Upper lobe of left lung (tissue), 6 donors: ENCODE results near the gene DAPK1. TPM values are rescaled to one million over a fixed set of nuclear protein-coding genes. Genes with fewer than 3 reads are reported as not detected.

Source experiments
- ATAC-seq, 2 donors: fragments of 200-7000 bp; cut with Tn5 transposase; one replicate each; pipeline ENCODE4 v1.9.1; 2022; ENCODE audit warnings: mild to moderate bottlenecking in 2 of 2, moderate library complexity in 2 of 2; ENCODE audit not compliant: low FRiP score in 2 of 2
- DNase-seq, 2 donors: peaks; one replicate each; pipeline ENCODE4 v3.0.0-alpha.2; 2019 to 2020
- H3K27ac ChIP-seq, 4 donors: fragments of 200-600 bp; sonication (generic); one replicate each; pipeline ENCODE4 v1.5.1; 2016 to 2019
- H3K27me3 ChIP-seq, 4 donors: fragments of 200-600 bp; sonication (generic); one replicate each; pipeline ENCODE4 v1.5.1; 2017 to 2019
- H3K36me3 ChIP-seq, 4 donors: fragments of 200-600 bp; sonication (generic); one replicate each; pipeline ENCODE4 v1.5.1; 2016 to 2019
- H3K4me1 ChIP-seq, 4 donors: fragments of 200-600 bp; sonication (generic); one replicate each; pipeline ENCODE4 v1.5.1; 2018 to 2019
- H3K4me3 ChIP-seq, 4 donors: fragments of 200-600 bp; sonication (generic); one replicate each; pipeline ENCODE4 v1.5.1; 2017 to 2019; ENCODE audit warnings: mild to moderate bottlenecking in 2 of 4, moderate library complexity in 1 of 4
- H3K9me3 ChIP-seq, 4 donors: fragments of 200-600 bp; sonication (generic); one replicate each; pipeline ENCODE4 v1.5.1; 2018 to 2019
- EP300 ChIP-seq, 4 donors: sonication (generic); formaldehyde crosslinking; IDR thresholded peaks; one replicate each; pipeline ENCODE4 v1.5.1; 2017; ENCODE audit warnings: antibody characterized with exemption in 4 of 4, control low read depth in 2 of 4
- POLR2A ChIP-seq, 4 donors: fragments of 450-650 bp; IDR thresholded peaks; one replicate each; pipeline ENCODE4 v1.5.1; 2016 to 2017; ENCODE audit warnings: antibody characterized with exemption in 4 of 4, mild to moderate bottlenecking in 2 of 4
- POLR2AphosphoS5 ChIP-seq, 2 donors: sonication (generic); formaldehyde crosslinking; IDR thresholded peaks; one replicate each; pipeline ENCODE4 v1.5.1; 2017; ENCODE audit warnings: antibody characterized with exemption in 2 of 2
- WGBS, 2 donors: methylation state at CpG; one replicate each; pipeline ENCODE4 v1.1.5; 2017 to 2018; 5-methylcytosine and 5-hydroxymethylcytosine counted together
- total RNA-seq, 6 donors: library from RNA; depleted of rRNA in 4 of 6; stranded (reverse); fragments of >200 nt in 4 of 6; gene quantifications; one replicate each; pipeline versions ENCODE4 v1.1.0 to v1.2.1, GENCODE V29; 2016 to 2021
- TF ChIP-seq, protein P1 (sequence below), 6 experiments: fragments of 450-650 bp in 4 of 6; fragments of 200-600 bp in 2 of 6; sonication (generic) in 2 of 6; IDR thresholded peaks; one replicate each; pipeline ENCODE4 v1.5.1; 2016 to 2019; ENCODE audit warnings: antibody characterized with exemption in 6 of 6
- donor health status: DM: no; HTN: no; CAD: no; lungs with moderate emphysema.
- donor health status: DM: no; HTN: yes; CAD: no; lungs with severe emphysema.

The DAPK1 gene
- total RNA-seq, 6 donors from 2014 or later: 125 to 334 (median 213) TPM

DNA sequence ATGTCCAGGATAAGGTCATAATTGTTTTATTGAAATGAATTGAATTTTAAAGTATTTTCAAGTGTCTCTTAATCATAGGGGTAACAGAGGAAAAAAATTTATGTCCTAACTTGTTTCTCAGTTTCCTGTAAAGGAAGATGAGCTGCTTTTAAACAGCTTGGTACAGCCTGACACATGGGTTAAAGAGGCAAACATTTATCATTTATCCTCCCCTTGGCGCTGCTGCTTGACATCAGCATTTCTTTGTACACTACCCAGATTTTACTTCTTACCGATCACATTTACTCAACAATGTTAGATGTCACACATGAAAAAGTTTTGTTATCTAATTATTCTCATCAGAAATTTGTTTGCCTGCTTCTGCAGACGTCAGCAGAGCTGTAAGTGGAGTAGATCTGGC lies 148.9 kb downstream of the DAPK1 start:
- Histone ChIP-seq H3K27me3 (no peaks in the 10 kb centered on the region), H3K9me3 (no peaks in the 10 kb centered on the region), H3K4me1 (peaks cover 3 to 19% (median 10%) of the 10 kb centered on the region in 4 donors), H3K4me3 (no peak overlapping the region), H3K27ac (no peak overlapping the region), H3K36me3 (peaks cover 3 to 43% (median 19%) of the 10 kb centered on the region in 4 donors)
- ATAC-seq (no peak), DNase-seq (no peak)
- WGBS, 2 donors: 88 to 89% methylated on average over 3 of the region's 3 CpGs
- no peak for TF ChIP-seq POLR2A (IDR thresholded peaks at IDR 0.05)
- no peak for TF ChIP-seq POLR2AphosphoS5 (IDR thresholded peaks at IDR 0.05)
- TF ChIP-seq EP300 (IDR thresholded peaks at IDR 0.05): no peak
- TF ChIP-seq, protein P1, sequence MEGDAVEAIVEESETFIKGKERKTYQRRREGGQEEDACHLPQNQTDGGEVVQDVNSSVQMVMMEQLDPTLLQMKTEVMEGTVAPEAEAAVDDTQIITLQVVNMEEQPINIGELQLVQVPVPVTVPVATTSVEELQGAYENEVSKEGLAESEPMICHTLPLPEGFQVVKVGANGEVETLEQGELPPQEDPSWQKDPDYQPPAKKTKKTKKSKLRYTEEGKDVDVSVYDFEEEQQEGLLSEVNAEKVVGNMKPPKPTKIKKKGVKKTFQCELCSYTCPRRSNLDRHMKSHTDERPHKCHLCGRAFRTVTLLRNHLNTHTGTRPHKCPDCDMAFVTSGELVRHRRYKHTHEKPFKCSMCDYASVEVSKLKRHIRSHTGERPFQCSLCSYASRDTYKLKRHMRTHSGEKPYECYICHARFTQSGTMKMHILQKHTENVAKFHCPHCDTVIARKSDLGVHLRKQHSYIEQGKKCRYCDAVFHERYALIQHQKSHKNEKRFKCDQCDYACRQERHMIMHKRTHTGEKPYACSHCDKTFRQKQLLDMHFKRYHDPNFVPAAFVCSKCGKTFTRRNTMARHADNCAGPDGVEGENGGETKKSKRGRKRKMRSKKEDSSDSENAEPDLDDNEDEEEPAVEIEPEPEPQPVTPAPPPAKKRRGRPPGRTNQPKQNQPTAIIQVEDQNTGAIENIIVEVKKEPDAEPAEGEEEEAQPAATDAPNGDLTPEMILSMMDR (IDR thresholded peaks at IDR 0.05): no peak

DNA sequence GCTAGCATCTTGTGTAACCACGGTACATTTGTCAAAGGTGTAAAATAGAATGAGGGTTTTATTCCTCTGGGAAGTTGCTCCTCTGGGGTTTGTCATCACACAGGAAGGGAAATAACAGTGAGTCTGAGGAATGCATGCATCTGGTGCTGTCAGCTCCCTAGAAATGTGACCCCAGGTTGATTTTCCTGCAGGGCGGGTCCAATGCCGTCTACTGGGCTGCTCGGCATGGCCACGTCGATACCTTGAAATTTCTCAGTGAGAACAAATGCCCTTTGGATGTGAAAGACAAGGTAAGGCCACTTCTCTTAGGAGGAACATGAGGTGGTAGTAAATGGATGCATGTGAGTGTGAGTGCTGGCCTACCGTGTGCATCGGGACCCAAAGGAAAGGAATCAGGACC lies 149.4 kb downstream of the DAPK1 start:
- DNase-seq (no peak), ATAC-seq (no peak)
- Histone ChIP-seq H3K4me1 (peaks cover 3 to 16% (median 8%) of the 10 kb centered on the region in 4 donors), H3K27me3 (no peaks in the 10 kb centered on the region), H3K4me3 (no peak overlapping the region), H3K36me3 (peaks cover 3 to 43% (median 19%) of the 10 kb centered on the region in 4 donors), H3K27ac (no peak overlapping the region), H3K9me3 (no peaks in the 10 kb centered on the region)
- WGBS, 2 donors: 91 to 96% methylated on average over 8 of the region's 8 CpGs
- TF ChIP-seq, protein P1 (IDR thresholded peaks at IDR 0.05): no peak
- TF ChIP-seq POLR2A (IDR thresholded peaks at IDR 0.05): no peak
- TF ChIP-seq EP300 (IDR thresholded peaks at IDR 0.05): no peak
- TF ChIP-seq POLR2AphosphoS5 (IDR thresholded peaks at IDR 0.05): no peak

DNA sequence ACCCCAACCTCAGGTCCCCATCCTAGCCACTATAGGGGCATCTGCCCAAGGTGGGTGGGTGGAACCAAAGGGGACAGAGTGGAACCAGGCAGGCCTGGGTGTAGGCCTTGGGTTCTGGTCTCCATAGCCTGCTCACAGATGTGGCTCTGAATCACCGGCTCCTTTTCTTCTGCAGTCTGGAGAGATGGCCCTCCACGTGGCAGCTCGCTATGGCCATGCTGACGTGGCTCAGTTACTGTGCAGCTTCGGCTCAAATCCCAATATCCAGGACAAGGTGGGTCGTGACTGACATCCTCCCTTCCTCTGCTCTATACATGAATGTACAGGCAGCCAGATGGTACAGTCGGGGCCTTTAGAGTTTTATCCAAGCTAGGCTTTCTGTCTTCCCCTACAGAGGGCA lies 150.9 kb downstream of the DAPK1 start:
- 93 to 96% methylated on average over 2 to 7 of the region's 7 CpGs for WGBS, 2 donors
- peaks cover 3 to 43% (median 19%) of the 10 kb centered on the region in 4 donors for H3K36me3 ChIP-seq

DNA sequence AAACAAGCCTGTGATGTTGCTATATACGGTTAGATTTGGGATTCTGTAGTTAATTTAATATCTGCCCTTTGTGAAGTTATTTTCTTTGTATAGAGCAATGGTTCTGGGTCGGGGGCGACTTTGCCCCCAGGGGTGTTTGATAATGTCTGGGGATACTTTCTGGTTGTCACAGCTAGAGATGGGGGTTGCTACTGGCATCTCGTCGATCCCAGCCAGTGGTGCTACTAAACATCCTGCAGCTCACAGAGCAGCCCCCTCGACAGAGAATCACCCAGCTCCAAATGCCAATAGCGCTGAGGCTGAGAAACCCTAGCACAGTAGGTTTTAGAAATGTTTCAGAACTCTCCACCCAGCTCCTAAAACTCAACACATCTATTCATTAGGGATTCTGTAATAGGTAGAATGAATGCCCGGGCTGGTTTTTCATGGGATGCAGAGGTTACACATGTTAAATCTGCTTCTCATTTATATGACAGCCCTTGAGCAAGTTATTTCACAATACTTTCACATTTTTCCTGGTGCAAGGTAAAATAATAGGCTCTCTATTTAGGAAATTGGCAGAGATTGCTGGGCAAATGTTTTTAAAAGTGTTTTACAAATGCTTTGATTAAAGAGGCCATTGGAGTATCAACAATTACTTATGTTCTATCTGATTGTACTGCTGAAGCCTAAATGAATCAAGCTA lies 153.1 kb downstream of the DAPK1 start:
- Histone ChIP-seq H3K27me3 (no peaks in the 10 kb centered on the region), H3K4me3 (no peak overlapping the region), H3K27ac (no peak overlapping the region), H3K36me3 (peaks cover 3 to 43% (median 19%) of the 10 kb centered on the region in 4 donors), H3K9me3 (no peaks in the 10 kb centered on the region), H3K4me1 (peaks cover 0 to 3% (median 0%) of the 10 kb centered on the region in 4 donors)
- no peak for ATAC-seq
- DNase-seq: no peak
- 75 to 81% methylated on average over 8 of the region's 8 CpGs for WGBS, 2 donors
- TF ChIP-seq POLR2A (IDR thresholded peaks at IDR 0.05) (no peak), POLR2AphosphoS5 (IDR thresholded peaks at IDR 0.05) (no peak), EP300 (IDR thresholded peaks at IDR 0.05) (no peak)
- TF ChIP-seq, protein P1 (IDR thresholded peaks at IDR 0.05): no peak

More for the DNA sequence above, 150.9 kb downstream of the DAPK1 start:
- DNase-seq: no peak
- no peak overlapping the region for H3K4me3 ChIP-seq
- ATAC-seq: no peak
- H3K27me3 ChIP-seq: no peaks in the 10 kb centered on the region
- H3K4me1 ChIP-seq: peaks cover 0 to 2% (median 0%) of the 10 kb centered on the region in 4 donors
- no peak overlapping the region for H3K27ac ChIP-seq
- no peak for TF ChIP-seq POLR2AphosphoS5 (IDR thresholded peaks at IDR 0.05)
- TF ChIP-seq POLR2A (IDR thresholded peaks at IDR 0.05): no peak
- TF ChIP-seq, protein P1 (IDR thresholded peaks at IDR 0.05): no peak
- TF ChIP-seq EP300 (IDR thresholded peaks at IDR 0.05): no peak
- H3K9me3 ChIP-seq: no peaks in the 10 kb centered on the region

DNA sequence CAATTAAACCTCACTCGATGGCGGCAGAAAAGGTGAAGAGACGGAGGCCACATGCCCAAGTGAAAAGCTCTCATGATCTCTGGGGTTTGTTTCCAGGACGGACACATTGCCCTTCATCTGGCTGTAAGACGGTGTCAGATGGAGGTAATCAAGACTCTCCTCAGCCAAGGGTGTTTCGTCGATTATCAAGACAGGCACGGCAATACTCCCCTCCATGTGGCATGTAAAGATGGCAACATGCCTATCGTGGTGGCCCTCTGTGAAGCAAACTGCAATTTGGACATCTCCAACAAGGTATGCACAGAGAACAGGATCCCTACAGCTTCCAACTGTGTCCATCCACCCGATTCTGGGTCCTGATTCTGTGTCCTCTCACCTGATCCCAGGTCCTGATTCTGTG lies 153.8 kb downstream of the DAPK1 start:
- Histone ChIP-seq H3K9me3 (no peaks in the 10 kb centered on the region), H3K27me3 (no peaks in the 10 kb centered on the region), H3K4me1 (peaks cover 0 to 3% (median 0%) of the 10 kb centered on the region in 4 donors), H3K4me3 (no peak overlapping the region), H3K27ac (no peak overlapping the region), H3K36me3 (peaks cover 3 to 36% (median 19%) of the 10 kb centered on the region in 4 donors)
- DNase-seq (no peak), ATAC-seq (no peak)
- 87 to 89% methylated on average over 10 of the region's 10 CpGs for WGBS, 2 donors
- TF ChIP-seq EP300 (IDR thresholded peaks at IDR 0.05): no peak
- TF ChIP-seq POLR2A (IDR thresholded peaks at IDR 0.05): no peak
- TF ChIP-seq, protein P1 (IDR thresholded peaks at IDR 0.05): no peak
- no peak for TF ChIP-seq POLR2AphosphoS5 (IDR thresholded peaks at IDR 0.05)
